Left lung (tissue), 10 donors: ENCODE measurements around the gene SLMAP. TPM values are rescaled to one million over a fixed set of nuclear protein-coding genes. Genes with fewer than 3 reads are reported as not detected.
A peak's percentile ranks its signal among the peaks of the same experiment; 100 is the strongest.

ENCODE experiments used
- ATAC-seq: fragments of 200-7000 bp; cut with Tn5 transposase; one replicate; pipeline ENCODE4 v1.9.1; 2020; ENCODE audit warnings: moderate library complexity
- DNase-seq, 4 donors: peaks; one replicate each; pipeline ENCODE4 v3.0.0-alpha.2; 2013 to 2020
- H3K27ac ChIP-seq, 2 donors: fragments of 200-600 bp; sonication (generic) in 1 of 2; one replicate each; pipeline versions ENCODE4 v1.5.0 to v1.8.0; 2020 to 2021
- H3K27me3 ChIP-seq, 2 donors: fragments of 200-600 bp; sonication (generic) in 1 of 2; one replicate each; pipeline versions ENCODE4 v1.5.0 to v1.8.0; 2020 to 2021
- H3K36me3 ChIP-seq, 2 donors: fragments of 200-600 bp; sonication (generic) in 1 of 2; one replicate each; pipeline versions ENCODE4 v1.5.0 to v1.8.0; 2020 to 2021
- H3K4me1 ChIP-seq, 2 donors: fragments of 200-600 bp; one replicate each; pipeline ENCODE4 v1.8.0; 2021
- H3K4me3 ChIP-seq, 2 donors: fragments of 200-600 bp; sonication (generic) in 1 of 2; one replicate each; pipeline versions ENCODE4 v1.5.0 to v1.8.0; 2020 to 2021; ENCODE audit warnings: mild to moderate bottlenecking in 1 of 2
- H3K9me3 ChIP-seq, 2 donors: fragments of 200-600 bp; sonication (generic) in 1 of 2; one replicate each; pipeline versions ENCODE4 v1.5.0 to v1.8.0; 2020 to 2021
- CTCF ChIP-seq, 2 donors: fragments of 200-600 bp; sonication (generic) in 1 of 2; IDR thresholded peaks; one replicate each; pipeline versions ENCODE4 v1.5.0 to v1.8.0; 2021; ENCODE audit warnings: antibody characterized with exemption in 2 of 2
- intact Hi-C, 2 donors: fragments of 100-400 bp; cut with DNase I; formaldehyde crosslinking; loops; one replicate each; pipeline versions ENCODE4 v1.11.2 to v1.14.2; 2022
- polyA plus RNA-seq, 6 donors: library from polyadenylated mRNA; unstranded; fragments of 120-200 nt; gene quantifications; one replicate each; pipeline ENCODE4 v1.2.1, GENCODE V29; 2013; ENCODE audit not compliant: insufficient read length in 6 of 6
- total RNA-seq, 2 donors: library from RNA; stranded (reverse); fragmentation: NEBNext Ultra II Directional; extraction: Animal tissue kit (Norgen Biotek cat#: 25700); gene quantifications; one replicate each; pipeline ENCODE4 v1.2.1, GENCODE V29; 2021
- donor health status: DM: no; HTN: yes; CAD: no.
- donor health status: DM: no; HTN: no; CAD: no.

The SLMAP gene
- total and polyA plus RNA-seq, 8 donors: 43.1 to 65.3 (median 56.3) TPM

GRCh38 chr3:57960174-57960505, 204.0 kb downstream of the SLMAP start:
- no peaks in the 10 kb centered on the region for H3K36me3 ChIP-seq
- TF ChIP-seq CTCF (IDR thresholded peaks at IDR 0.05): no peak
- intact Hi-C loops: no loop called here
- DNase-seq (no peak), ATAC-seq (no peak)
- no peaks in the 10 kb centered on the region for H3K9me3 ChIP-seq
- peak overlapping the region in 1 of 2 donors; percentile 18 for H3K4me3 ChIP-seq
- peaks cover 16 to 39% of the 10 kb centered on the region in 2 donors for H3K4me1 ChIP-seq
- peak overlapping the region in 1 of 2 donors; percentile 78 for H3K27ac ChIP-seq
- no peaks in the 10 kb centered on the region for H3K27me3 ChIP-seq

- TF ChIP-seq CTCF (IDR thresholded peaks at IDR 0.05): no peak
- Histone ChIP-seq H3K27ac (no peak overlapping the region), H3K27me3 (no peaks in the 10 kb centered on the region)
Observed at GRCh38 chr3:57961177-57961827, 205.2 kb downstream of the SLMAP start.

GRCh38 chr3:57961828-57962447, 205.8 kb downstream of the SLMAP start:
- TF ChIP-seq CTCF (IDR thresholded peaks at IDR 0.05): no peak
- H3K36me3 ChIP-seq: no peaks in the 10 kb centered on the region
- DNase-seq (no peak), ATAC-seq (peak; percentile 19)
- H3K9me3 ChIP-seq: no peaks in the 10 kb centered on the region
- intact Hi-C loops: no loop called here
- H3K27ac ChIP-seq: no peak overlapping the region
- H3K4me3 ChIP-seq: no peak overlapping the region
- no peaks in the 10 kb centered on the region for H3K27me3 ChIP-seq
- H3K4me1 ChIP-seq: peaks cover 16 to 29% of the 10 kb centered on the region in 2 donors

More at GRCh38 chr3:57961177-57961827, 205.2 kb downstream of the SLMAP start:
- no peak overlapping the region for H3K4me3 ChIP-seq
- DNase-seq (no peak), ATAC-seq (no peak)
- no peaks in the 10 kb centered on the region for H3K9me3 ChIP-seq
- H3K4me1 ChIP-seq: peaks cover 16 to 35% of the 10 kb centered on the region in 2 donors
- intact Hi-C loops: no loop called here
- no peaks in the 10 kb centered on the region for H3K36me3 ChIP-seq

- Histone ChIP-seq H3K27me3 (no peaks in the 10 kb centered on the region), H3K9me3 (no peaks in the 10 kb centered on the region), H3K4me3 (no peak overlapping the region), H3K27ac (no peak overlapping the region), H3K36me3 (no peaks in the 10 kb centered on the region), H3K4me1 (peaks cover 16 to 25% of the 10 kb centered on the region in 2 donors)
- no peak for ATAC-seq
- TF ChIP-seq CTCF (IDR thresholded peaks at IDR 0.05): no peak
- intact Hi-C loops: no loop called here
- DNase-seq: no peak
Observed at GRCh38 chr3:57962448-57962834, 206.3 kb downstream of the SLMAP start.

GRCh38 chr3:57963811-57964346, 207.8 kb downstream of the SLMAP start:
- Histone ChIP-seq H3K9me3 (no peaks in the 10 kb centered on the region), H3K27me3 (no peaks in the 10 kb centered on the region), H3K4me1 (peaks cover 12 to 17% of the 10 kb centered on the region in 2 donors), H3K27ac (no peak overlapping the region), H3K36me3 (no peaks in the 10 kb centered on the region), H3K4me3 (no peak overlapping the region)
- no peak for TF ChIP-seq CTCF (IDR thresholded peaks at IDR 0.05)
- DNase-seq: no peak
- no peak for ATAC-seq
- intact Hi-C loops: no loop called here
